DOHH2 (cell line): ENCODE results near the gene LLGL1.

ENCODE experiments used
- H3F3A ChIP-seq: fragments of 200-600 bp; sonication (generic), shearing (Covaris generic); 2 replicates; pipeline ENCODE4 v1.6.0; 2016; ENCODE audit warnings: antibody characterized with exemption, mild to moderate bottlenecking; ENCODE audit not compliant: control insufficient read depth, insufficient read depth
- H3K27ac ChIP-seq: fragments of 200-600 bp; sonication (generic); 2 replicates; pipeline ENCODE4 v1.5.1; 2014; ENCODE audit warnings: low read depth, mild to moderate bottlenecking, low read length, moderate library complexity
- H3K27me3 ChIP-seq: fragments of 200-600 bp; sonication (generic); 2 replicates; pipeline ENCODE4 v1.6.1; 2014; ENCODE audit warnings: mild to moderate bottlenecking, low read length, mixed read lengths; ENCODE audit not compliant: control insufficient read depth
- H3K36me3 ChIP-seq: fragments of 200-600 bp; sonication (generic); 2 replicates; pipeline ENCODE4 v1.6.1; 2014; ENCODE audit warnings: mild to moderate bottlenecking, low read length, moderate library complexity, mixed read lengths; ENCODE audit not compliant: control insufficient read depth
- H3K4me1 ChIP-seq: fragments of 200-600 bp; sonication (generic); 2 replicates; pipeline ENCODE4 v1.6.1; 2014; ENCODE audit warnings: mild to moderate bottlenecking, low read length, mixed read lengths; ENCODE audit not compliant: control insufficient read depth
- H3K4me2 ChIP-seq: fragments of 200-600 bp; sonication (generic); 2 replicates; pipeline ENCODE4 v1.6.0; 2014; ENCODE audit warnings: mild to moderate bottlenecking, low read length, moderate library complexity
- H3K4me3 ChIP-seq: fragments of 200-600 bp; sonication (generic); 2 replicates; pipeline ENCODE4 v1.5.1; 2014; ENCODE audit warnings: mild to moderate bottlenecking, low read length, mixed read lengths
- H3K79me2 ChIP-seq: fragments of 200-600 bp; sonication (generic); 2 replicates; pipeline ENCODE4 v1.6.1; 2014; ENCODE audit warnings: mild to moderate bottlenecking, low read length, mixed read lengths; ENCODE audit not compliant: control insufficient read depth
- H3K9me2 ChIP-seq: fragments of 200-600 bp; sonication (generic); replicated peaks from 2 replicates; pipeline ENCODE4 v1.6.1; 2014; ENCODE audit warnings: mild to moderate bottlenecking, low read length, mixed read lengths; ENCODE audit not compliant: control insufficient read depth
- H3K9me3 ChIP-seq: fragments of 200-600 bp; sonication (generic); 2 replicates; pipeline ENCODE4 v1.6.1; 2014; ENCODE audit warnings: antibody characterized with exemption, low read length, mixed read lengths; ENCODE audit not compliant: control insufficient read depth, insufficient read depth
- H4K20me1 ChIP-seq: fragments of 200-600 bp; sonication (generic); 2 replicates; pipeline ENCODE4 v1.6.0; 2014; ENCODE audit warnings: low read depth, mild to moderate bottlenecking, antibody characterized with exemption, low read length, moderate library complexity; ENCODE audit not compliant: control insufficient read depth, insufficient read depth
- CTCF ChIP-seq: fragments of 200-600 bp; sonication (generic); IDR thresholded peaks from one replicate; pipeline ENCODE4 v1.5.1; 2014; ENCODE audit warnings: antibody characterized with exemption, mild to moderate bottlenecking, low read depth, low read length; ENCODE audit not compliant: poor library complexity, severe bottlenecking
- EZH2phosphoT487 ChIP-seq: fragments of 200-600 bp; sonication (generic); IDR thresholded peaks from 2 replicates; pipeline ENCODE4 v1.6.1; 2017; ENCODE audit warnings: borderline replicate concordance, mild to moderate bottlenecking, antibody characterized with exemption, low read length, moderate library complexity, mixed read lengths

The LLGL1 gene

GRCh38 chr17:18267927-18268711 is 42.7 kb downstream of the LLGL1 start:
- H4K20me1 ChIP-seq = no peaks in the 10 kb centered on the region
- TF ChIP-seq EZH2phosphoT487 = no peak
- TF ChIP-seq CTCF = no peak
- H3K36me3 ChIP-seq = peaks cover 5% of the 10 kb centered on the region
- H3K27ac ChIP-seq = no peak overlapping the region
- no peaks in the 10 kb centered on the region; the same call in 1 of the 2 replicates for H3F3A ChIP-seq
- H3K27me3 ChIP-seq = no peaks in the 10 kb centered on the region
- H3K4me2 ChIP-seq = no peak overlapping the region
- H3K79me2 ChIP-seq = no peaks in the 10 kb centered on the region
- no peaks in the 10 kb centered on the region for H3K9me3 ChIP-seq
- no peaks in the 10 kb centered on the region for H3K9me2 ChIP-seq
- no peak overlapping the region for H3K4me3 ChIP-seq
- no peaks in the 10 kb centered on the region for H3K4me1 ChIP-seq

- no peaks in the 10 kb centered on the region for H3K9me2 ChIP-seq
- TF ChIP-seq EZH2phosphoT487 = no peak
- H3K36me3 ChIP-seq = peaks cover 17% of the 10 kb centered on the region
- H4K20me1 ChIP-seq = no peaks in the 10 kb centered on the region
- no peaks in the 10 kb centered on the region for H3K4me1 ChIP-seq
- no peaks in the 10 kb centered on the region; the same call in 1 of the 2 replicates for H3F3A ChIP-seq
- H3K27ac ChIP-seq = no peak overlapping the region
- no peaks in the 10 kb centered on the region for H3K79me2 ChIP-seq
- H3K4me2 ChIP-seq = no peak overlapping the region
- H3K4me3 ChIP-seq = no peak overlapping the region
- no peaks in the 10 kb centered on the region for H3K27me3 ChIP-seq
- no peaks in the 10 kb centered on the region for H3K9me3 ChIP-seq
Observed at GRCh38 chr17:18270046-18270931, 44.9 kb downstream of the LLGL1 start.

GRCh38 chr17:18277076-18277475 is 51.6 kb downstream of the LLGL1 start:
- no peaks in the 10 kb centered on the region for H3K4me1 ChIP-seq
- no peak overlapping the region for H3K27ac ChIP-seq
- no peaks in the 10 kb centered on the region for H3K9me3 ChIP-seq
- no peak for TF ChIP-seq EZH2phosphoT487
- TF ChIP-seq CTCF = no peak
- H3K9me2 ChIP-seq = no peaks in the 10 kb centered on the region
- no peaks in the 10 kb centered on the region for H3K79me2 ChIP-seq
- H3K4me3 ChIP-seq = no peak overlapping the region
- no peak overlapping the region for H3K4me2 ChIP-seq
- H3K36me3 ChIP-seq = peaks cover 70% of the 10 kb centered on the region
- no peaks in the 10 kb centered on the region for H3K27me3 ChIP-seq
- no peaks in the 10 kb centered on the region for H4K20me1 ChIP-seq
- no peaks in the 10 kb centered on the region; the same call in 1 of the 2 replicates for H3F3A ChIP-seq
